GM12878 (cell line): ENCODE results near the gene NTN1. TPM values are rescaled to one million over a fixed set of nuclear protein-coding genes. Genes with fewer than 3 reads are reported as not detected.

Source experiments
- ATAC-seq: fragments of 200-7000 bp; cut with Tn5 transposase; 3 replicates; pipeline ENCODE4 v1.9.1; 2020; ENCODE audit warnings: mild to moderate bottlenecking, moderate library complexity
- BruUV-seq: library from RNA; stranded (reverse); fragments of 400-500 nt; replicated peaks from 2 replicates; lab custom pipeline; 2021; lab: Mats Ljungman, UMichigan
- CTCF ChIA-PET: fragments of 300-600 bp; sonication (Branson Sonifier 250); formaldehyde crosslinking; extraction: SDS; loops from one replicate; lab custom pipeline; 2021; ENCODE audit warnings: inconsistent platforms; lab: Yijun Ruan, JAX
- POLR2A ChIA-PET: fragments of 350-600 bp; formaldehyde crosslinking; extraction: SDS; loops from one replicate; lab custom pipeline; 2021; ENCODE audit warnings: inconsistent platforms; lab: Charles Lee
- RAD21 ChIA-PET: fragments of 300-600 bp; sonication (Branson Sonifier 250); formaldehyde crosslinking; loops from one replicate; lab custom pipeline; 2023; ENCODE audit warnings: antibody characterized with exemption; ENCODE audit not compliant: unreplicated experiment; lab: Charles Lee
- SMC1A ChIA-PET: fragments of 300-600 bp; sonication (Branson Sonifier 250); formaldehyde crosslinking; loops from one replicate; lab custom pipeline; 2023; ENCODE audit not compliant: unreplicated experiment, uncharacterized antibody; lab: Charles Lee
- DNase-seq: peaks from one replicate; pipeline ENCODE4 v3.0.0-alpha.2; 2011; ENCODE audit warnings: low read depth, low spot score
- FAIRE-seq: peaks from 3 replicates; lab custom pipeline; 2011; peaks lifted over from hg19 to GRCh38; lab: Jason Lieb, UNC
- H2AFZ ChIP-seq: 2 replicates; pipeline ENCODE4 v1.6.0; 2011; ENCODE audit warnings: low read depth, low read length, control low read depth; ENCODE audit not compliant: control insufficient read depth
- H3K27ac ChIP-seq: 2 replicates; pipeline ENCODE4 v1.5.1; 2011; ENCODE audit warnings: control low read depth; ENCODE audit not compliant: control insufficient read depth, insufficient read depth
- H3K27me3 ChIP-seq, 2 experiments: replicated peaks in 1 of 2; 2 replicates each; pipeline versions ENCODE4 v1.6.0 to v1.6.1; 2011; ENCODE audit warnings: low read length in 1 of 2; ENCODE audit not compliant: control insufficient read depth in 2 of 2, insufficient read depth in 2 of 2
- H3K36me3 ChIP-seq, 2 experiments: 2 replicates each; pipeline ENCODE4 v1.5.1; 2011; ENCODE audit warnings: low read length in 1 of 2; ENCODE audit not compliant: control insufficient read depth in 2 of 2, insufficient read depth in 2 of 2
- H3K4me1 ChIP-seq: 2 replicates; pipeline ENCODE4 v1.6.1; 2011; ENCODE audit warnings: mild to moderate bottlenecking, low read length, moderate library complexity, mixed read lengths; ENCODE audit not compliant: control insufficient read depth, insufficient read depth
- H3K4me2 ChIP-seq: 2 replicates; pipeline ENCODE4 v1.6.0; 2011; ENCODE audit warnings: control low read depth; ENCODE audit not compliant: control insufficient read depth, insufficient read depth
- H3K4me3 ChIP-seq: fragments of 200-600 bp; sonication (generic); 2 replicates; pipeline ENCODE4 v1.5.1; 2016
- H3K79me2 ChIP-seq: 2 replicates; pipeline ENCODE4 v1.6.0; 2011; ENCODE audit warnings: low read length; ENCODE audit not compliant: control insufficient read depth, insufficient read depth
- H3K9ac ChIP-seq: 2 replicates; pipeline ENCODE4 v1.8.0; 2011; ENCODE audit warnings: low read length, control low read depth, mixed read lengths; ENCODE audit not compliant: control insufficient read depth, insufficient read depth
- H3K9me3 ChIP-seq: replicated peaks from 3 replicates; pipeline ENCODE4 v1.5.1; 2011; ENCODE audit warnings: mild to moderate bottlenecking, low read length; ENCODE audit not compliant: control insufficient read depth, insufficient read depth
- H4K20me1 ChIP-seq: 2 replicates; pipeline ENCODE4 v1.6.0; 2011; ENCODE audit not compliant: control insufficient read depth, insufficient read depth
- CBX3 ChIP-seq: fragments of 200-600 bp; sonication (generic); IDR thresholded peaks from 2 replicates; pipeline ENCODE4 v1.6.1; 2016; ENCODE audit warnings: low read depth, borderline replicate concordance
- CEBPB ChIP-seq, 2 experiments: fragments of 150-350 bp in 1 of 2; IDR thresholded peaks; 2 replicates each; pipeline ENCODE4 v1.6.1; 2012 to 2014; ENCODE audit warnings: low read depth in 2 of 2, low read length in 2 of 2, borderline replicate concordance in 1 of 2, inconsistent platforms in 1 of 2
- E4F1 ChIP-seq: fragments of 450-650 bp; IDR thresholded peaks from 2 replicates; pipeline ENCODE4 v1.6.1; 2018; ENCODE audit warnings: borderline replicate concordance, mild to moderate bottlenecking; ENCODE audit not compliant: partially characterized antibody
- PKNOX1 ChIP-seq: fragments of 450-650 bp; IDR thresholded peaks from 2 replicates; pipeline ENCODE4 v1.6.1; 2016; ENCODE audit warnings: mild to moderate bottlenecking
- POU2F2 ChIP-seq: IDR thresholded peaks from 3 replicates; pipeline ENCODE4 v1.6.1; 2011; ENCODE audit warnings: low read depth, mild to moderate bottlenecking, low read length, borderline replicate concordance
- YY1 ChIP-seq: IDR thresholded peaks from 2 replicates; pipeline ENCODE4 v1.6.1; 2011; ENCODE audit warnings: low read depth, mild to moderate bottlenecking, low read length
- ZZZ3 ChIP-seq: IDR thresholded peaks from 2 replicates; pipeline ENCODE4 v1.6.1; 2011; ENCODE audit warnings: low read depth; ENCODE audit not compliant: control insufficient read depth, insufficient read length
- WGBS: methylation state at CpG from one replicate; pipeline ENCODE4 v1.1.6; 2016; ENCODE audit warnings: low lambda C conversion rate; ENCODE audit not compliant: insufficient replicate concordance, insufficient coverage; ENCODE audit errors: missing lambda C conversion rate; 5-methylcytosine and 5-hydroxymethylcytosine counted together
- in situ Hi-C: fragments of 300-500 bp; cut with MboI; formaldehyde crosslinking; loops from 9 replicates; pipeline ENCODE4 v1.14.3; 2018; ENCODE audit warnings: mixed read lengths
- intact Hi-C: fragments of 100-400 bp; cut with micrococcal nuclease; formaldehyde crosslinking; loops from one replicate; pipeline ENCODE4 v1.14.2; 2022; ENCODE audit not compliant: unreplicated experiment
- polyA plus RNA-seq, 11 experiments: library from polyadenylated mRNA; depleted of rRNA in 4 of 11; unstranded in 6 of 11; stranded (reverse) in 5 of 11; fragments of >200 nt; fragmentation: Nextera tagmentation in 4 of 11; fragmentation: Illumina TruSeq in 1 of 11; extraction: Ambion mirVana in 4 of 11; extraction: Trizol in 1 of 11; gene quantifications; 1 replicate in 1 of 11; 2 replicates in 10 of 11; pipeline versions ENCODE4 v1.2.1 to v1.2.3, GENCODE V29; 2011 to 2016; ENCODE audit warnings: inconsistent platforms in 2 of 11, missing spikeins in 2 of 11, low read depth in 1 of 11
- total RNA-seq, 4 experiments: library from RNA; depleted of rRNA in 3 of 4; stranded (reverse); fragments of >200 nt in 3 of 4; fragmentation: Illumina TruSeq in 1 of 4; extraction: Trizol in 1 of 4; gene quantifications; 2 replicates each; pipeline versions ENCODE4 v1.2.1 to v1.2.3, GENCODE V29; 2013 to 2021

Gene NTN1
- total and polyA plus RNA-seq, 10 of the 15 experiments (the other 5 are each of a cell fraction or from before 2014, with no cell fraction given) = 0.02 to 0.89 (median 0.35) TPM

- no peak overlapping the region for H3K9ac ChIP-seq
- in situ Hi-C loops = no loop called here
- SMC1A ChIA-PET = interaction anchor here (1.2 to 1.5 kb wide), 2 partner anchors 10 to 12 kb away, joined by 3 read pairs; no protein-coding TSS in a partner anchor
- no TSS peak for BruUV-seq
- no peak for ATAC-seq
- FAIRE-seq = no peak
- no peaks in the 10 kb centered on the region for H3K4me1 ChIP-seq
- H2AFZ ChIP-seq = no peak overlapping the region
- no peaks in the 10 kb centered on the region for H3K79me2 ChIP-seq
- no peak for DNase-seq
- RAD21 ChIA-PET = no interaction called here
- no peak overlapping the region for H3K4me2 ChIP-seq
- CTCF ChIA-PET = no interaction called here
- H3K9me3 ChIP-seq = no peaks in the 10 kb centered on the region
- no peaks in the 10 kb centered on the region for H4K20me1 ChIP-seq
- TF ChIP-seq POU2F2 = no peak
- no peak for TF ChIP-seq CBX3
- no peak for TF ChIP-seq YY1
- TF ChIP-seq E4F1 = no peak
- no peak for TF ChIP-seq PKNOX1
- no peak for TF ChIP-seq CEBPB (IDR thresholded peaks at IDR 0.05; ENCODE audit: borderline replicate concordance in 1 of 2, low read depth in 2 of 2, low read length in 2 of 2)
- TF ChIP-seq ZZZ3 = no peak
- TF ChIP-seq, all 136 proteins: peak for 0
- Histone ChIP-seq H3K27me3 (no peaks in the 10 kb centered on the region), H3K27ac (no peak overlapping the region), H3K36me3 (no peaks in the 10 kb centered on the region), H3K4me3 (no peak overlapping the region)
- WGBS = 94% methylated on average over 8 of the region's 8 CpGs
- POLR2A ChIA-PET = no interaction called here
- intact Hi-C loops = no loop called here
Observed at GRCh38 chr17:9279893-9280292, 258.6 kb downstream of the NTN1 start.
